ENCODE measurements around the gene PCNP.
A peak's percentile ranks its signal among the peaks of the same experiment; 100 is the strongest.
"Not testable (repeated sequence)": the region's sequence is repeated elsewhere in the genome, so short reads cannot be mapped to it uniquely, and the experiment has no call there.

Gene PCNP

GRCh38 chr3:101634591-101635196 is 60.7 kb downstream of the PCNP start:
- no peak for DNase-seq

DNA sequence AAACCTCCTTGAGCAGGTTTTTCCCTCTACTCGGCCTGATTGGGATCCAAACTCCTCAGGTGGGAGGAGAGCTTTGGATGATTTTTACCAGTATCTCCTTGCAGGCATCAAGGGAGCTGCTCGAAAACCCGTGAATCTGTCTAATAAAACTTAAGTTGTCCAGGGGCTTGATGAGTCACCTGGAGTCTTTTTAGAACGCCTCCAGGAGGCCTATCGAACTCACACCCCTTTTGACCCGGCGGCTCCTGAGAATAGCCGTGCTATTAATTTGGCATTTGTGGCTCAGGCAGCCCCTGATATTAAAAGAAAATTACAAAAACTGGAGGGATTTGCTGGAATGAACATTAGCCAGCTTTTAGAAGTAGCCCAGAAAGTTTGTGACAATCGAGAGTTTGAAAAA is 61.4 kb downstream of the PCNP start:
- no peak for DNase-seq

GRCh38 chr3:101635954-101636798 is 62.2 kb downstream of the PCNP start:
- DNase-seq, result peak; percentile 27

- DNase-seq, result no peak
Observed at GRCh38 chr3:101637451-101637850, 63.5 kb downstream of the PCNP start.

GRCh38 chr3:101638261-101638745 is 64.3 kb downstream of the PCNP start:
- DNase-seq, result peak; percentile 3

DNA sequence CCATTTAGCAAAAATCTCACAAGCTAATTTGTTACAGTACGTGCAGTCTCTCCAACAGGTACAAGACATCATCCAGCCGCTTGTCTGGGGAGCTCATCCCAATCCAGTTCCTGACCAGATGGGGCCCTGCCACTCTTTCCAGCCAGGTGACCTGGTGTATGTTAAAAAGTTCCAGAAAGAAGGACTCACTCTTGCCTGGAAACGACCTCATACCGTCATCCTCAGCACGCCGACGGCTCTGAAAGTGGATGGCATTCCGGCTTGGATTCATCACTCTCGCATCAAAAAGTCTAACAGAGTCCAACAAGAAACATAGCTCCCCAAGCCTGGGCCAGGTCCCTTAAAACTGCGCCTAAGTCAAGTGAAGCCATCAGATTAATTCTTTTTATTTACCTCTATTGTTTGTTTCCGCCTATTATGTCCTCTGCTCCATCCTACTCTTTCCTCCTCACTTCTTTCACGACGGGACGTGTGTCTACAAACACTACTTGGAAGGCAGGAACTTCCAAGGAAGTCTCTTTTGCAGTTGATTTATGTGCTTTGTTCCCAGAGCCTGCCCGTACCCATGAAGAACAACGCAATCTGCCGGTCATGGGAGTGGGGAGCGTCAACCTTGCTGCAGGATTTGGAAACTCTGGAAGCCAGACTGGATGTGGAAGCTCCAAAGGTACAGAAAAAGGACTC is 65.4 kb downstream of the PCNP start:
- DNase-seq, result no peak

- DNase-seq, result no peak
Observed at GRCh38 chr3:101640256-101640655, 66.3 kb downstream of the PCNP start.

GRCh38 chr3:101641397-101642115 is 67.6 kb downstream of the PCNP start:
- not testable (repeated sequence) for DNase-seq

- DNase-seq, result no peak
Observed at GRCh38 chr3:101642441-101642840, 68.5 kb downstream of the PCNP start.

- DNase-seq, result no peak
Observed at GRCh38 chr3:101643009-101643844, 69.2 kb downstream of the PCNP start.

Measured in NCI-H2227 treated with DMSO at 0.1 percent for 48 hours (cell line).